Measurements from ENCODE around the gene MYF5.
"Not testable (repeated sequence)": the region's sequence is repeated elsewhere in the genome, so short reads cannot be mapped to it uniquely, and the experiment has no call there.

MYF5 gene

GRCh38 chr12:80716696-80717469 is at the start of gene MYF5:
Gene MYF5, plus strand, starts transcription at chr12:80716912. Its CDS starts 152 bp downstream, at chr12:80717064.
- no peak for DNase-seq

- no peak for DNase-seq
These were observed 46.5 kb upstream of the MYF5 start for GRCh38 chr12:80670214-80670613.

GRCh38 chr12:80676042-80676636 is 40.6 kb upstream of the MYF5 start:
- DNase-seq = not testable (repeated sequence)

- no peak for DNase-seq
These were observed 39.9 kb upstream of the MYF5 start for GRCh38 chr12:80676856-80677255.

GRCh38 chr12:80677994-80678393 is 38.7 kb upstream of the MYF5 start:
- no peak for DNase-seq

GRCh38 chr12:80679346-80680131 is 37.2 kb upstream of the MYF5 start:
- DNase-seq = no peak

- DNase-seq = no peak
These were observed 35.4 kb upstream of the MYF5 start for GRCh38 chr12:80681287-80681686.

GRCh38 chr12:80681786-80682185 is 34.9 kb upstream of the MYF5 start:
- no peak for DNase-seq

GRCh38 chr12:80684077-80684495 is 32.6 kb upstream of the MYF5 start:
- DNase-seq = no peak

GRCh38 chr12:80690090-80690489 is 26.6 kb upstream of the MYF5 start:
- DNase-seq = no peak

GRCh38 chr12:80690513-80690912 is 26.2 kb upstream of the MYF5 start:
- DNase-seq = no peak

GRCh38 chr12:80692114-80692513 is 24.6 kb upstream of the MYF5 start:
- no peak for DNase-seq

- DNase-seq = no peak
These were observed 19.3 kb upstream of the MYF5 start for GRCh38 chr12:80697270-80697887.

GRCh38 chr12:80698256-80698655 is 18.5 kb upstream of the MYF5 start:
- no peak for DNase-seq

GRCh38 chr12:80698847-80699542 is 17.7 kb upstream of the MYF5 start:
- DNase-seq = no peak

- DNase-seq = no peak
These were observed 16.4 kb upstream of the MYF5 start for GRCh38 chr12:80700327-80700726.

- no peak for DNase-seq
These were observed 15.3 kb upstream of the MYF5 start for GRCh38 chr12:80701388-80701787.

GRCh38 chr12:80702889-80703805 is 13.6 kb upstream of the MYF5 start:
- DNase-seq = no peak

GRCh38 chr12:80704420-80704819 is 12.3 kb upstream of the MYF5 start:
- no peak for DNase-seq

GRCh38 chr12:80707126-80707829 is 9.4 kb upstream of the MYF5 start, which contains the start of gene MYF6:
Gene MYF6, plus strand, starts transcription at chr12:80707634. Its CDS starts 86 bp downstream, at chr12:80707720.
- no peak for DNase-seq

- DNase-seq = no peak
These were observed 8.9 kb upstream of the MYF5 start for GRCh38 chr12:80707830-80708258.

Data from stimulated activated CD4-positive, alpha-beta T cell treated with anti-CD3 and anti-CD28 coated beads, Interleukin-4, amount 100 ng/mL, for 24 hours (primary cell).